ENCODE data around the gene ZNRF3.

Gene ZNRF3

DNA sequence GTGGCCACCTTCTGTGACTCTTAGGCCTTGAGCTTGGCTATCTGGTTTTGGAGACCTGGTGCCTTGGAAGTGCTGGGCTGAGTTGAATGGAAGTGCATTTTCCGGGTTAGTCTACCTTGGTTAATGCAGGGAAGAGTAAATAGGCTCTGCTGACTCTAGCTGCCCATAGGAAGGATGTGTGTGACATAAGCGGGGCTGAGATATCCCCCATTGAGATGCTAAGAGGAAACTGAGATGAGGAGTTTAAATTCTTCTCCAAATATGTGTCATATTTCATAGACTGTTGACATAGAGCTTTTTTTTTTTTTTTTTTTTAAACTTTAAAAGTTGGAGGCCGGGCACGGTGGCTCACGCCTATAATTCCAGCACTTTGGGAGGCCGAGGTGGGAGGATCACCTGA is 30.8 kb downstream of the ZNRF3 start:
- Histone ChIP-seq H3K36me3 (ENCODE audit: control insufficient read depth, insufficient read depth, low read length) (no peaks in the 10 kb centered on the region), H3K4me1 (ENCODE audit: control insufficient read depth, insufficient read depth, low read length) (peaks cover 49% of the 10 kb centered on the region), H3K9ac (ENCODE audit: low read length) (no peak overlapping the region), H3K27ac (ENCODE audit: low read depth, low read length) (no peak overlapping the region), H3K4me3 (ENCODE audit: low read length) (no peak overlapping the region), H3K27me3 (ENCODE audit: control insufficient read depth, insufficient read depth, low read length) (no peaks in the 10 kb centered on the region)

DNA sequence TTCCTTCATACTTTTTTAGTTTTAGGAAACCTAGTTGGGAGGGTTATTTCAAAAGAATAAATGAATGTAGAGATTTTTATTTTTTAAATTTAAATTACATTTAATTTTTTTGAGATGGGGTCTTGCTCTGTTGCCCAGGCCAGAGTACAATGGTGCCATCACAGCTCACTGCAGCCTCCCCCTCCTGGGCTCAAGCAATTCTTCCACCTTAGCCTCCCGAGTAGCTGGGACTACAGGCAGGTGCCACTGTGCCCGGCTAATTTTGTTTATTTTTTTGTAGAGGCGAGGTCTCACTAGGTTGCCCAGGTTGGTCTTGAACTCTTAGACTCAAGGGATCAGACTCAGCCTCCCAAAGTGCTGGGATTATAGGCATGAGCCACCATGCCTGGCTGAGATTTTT is 32.6 kb downstream of the ZNRF3 start:
- H3K4me1 ChIP-seq (ENCODE audit: control insufficient read depth, insufficient read depth, low read length): peaks cover 50% of the 10 kb centered on the region
- H3K9ac ChIP-seq (ENCODE audit: low read length): no peak overlapping the region
- no peaks in the 10 kb centered on the region for H3K27me3 ChIP-seq (ENCODE audit: control insufficient read depth, insufficient read depth, low read length)
- H3K27ac ChIP-seq (ENCODE audit: low read depth, low read length): no peak overlapping the region
- H3K4me3 ChIP-seq (ENCODE audit: low read length): no peak overlapping the region
- no peaks in the 10 kb centered on the region for H3K36me3 ChIP-seq (ENCODE audit: control insufficient read depth, insufficient read depth, low read length)

DNA sequence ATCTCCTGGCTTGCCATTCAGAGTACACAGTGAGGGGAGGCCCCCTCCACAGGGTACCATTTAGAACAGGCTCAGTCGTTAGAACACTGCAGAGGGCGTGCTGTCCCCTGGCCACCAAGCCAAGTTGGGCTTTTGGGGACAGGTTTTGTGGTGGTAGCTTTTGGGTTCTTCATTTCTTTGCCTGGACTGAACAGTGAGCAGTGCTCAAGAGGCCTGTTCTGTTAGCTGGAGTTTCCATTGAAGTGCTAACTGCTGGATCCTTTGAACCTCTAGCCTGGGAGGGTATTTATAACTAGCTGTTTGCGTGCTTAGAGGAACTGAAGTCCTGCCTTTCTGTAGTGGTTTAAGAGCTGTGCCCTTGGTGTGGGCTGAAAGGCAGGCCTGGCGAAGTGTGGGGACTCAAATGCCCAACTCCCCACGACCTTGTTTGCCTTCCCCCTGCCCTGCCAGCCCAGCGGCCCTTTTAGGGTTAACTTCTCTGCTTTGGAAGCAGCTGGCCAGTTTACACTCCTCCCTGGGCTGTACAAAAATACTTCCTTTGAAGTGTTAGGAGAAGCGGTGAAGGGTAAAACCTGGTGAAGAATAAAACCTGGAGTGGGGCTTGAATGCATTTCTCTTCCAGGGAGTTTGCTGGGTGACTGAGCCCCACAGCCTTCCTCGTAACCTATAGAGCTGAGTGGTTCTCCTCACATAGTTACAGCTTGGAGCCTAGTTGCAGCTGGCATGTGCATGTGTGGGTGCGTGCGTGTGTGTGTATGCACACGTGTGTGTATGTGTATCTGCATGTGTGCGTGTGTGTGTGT is 34.6 kb downstream of the ZNRF3 start:
- Histone ChIP-seq H3K4me1 (ENCODE audit: control insufficient read depth, insufficient read depth, low read length) (peaks cover 35% of the 10 kb centered on the region), H3K27me3 (ENCODE audit: control insufficient read depth, insufficient read depth, low read length) (no peaks in the 10 kb centered on the region), H3K27ac (ENCODE audit: low read depth, low read length) (peak overlapping the region; percentile 78), H3K4me3 (ENCODE audit: low read length) (peak overlapping the region; percentile 18), H3K9ac (ENCODE audit: low read length) (no peak overlapping the region), H3K36me3 (ENCODE audit: control insufficient read depth, insufficient read depth, low read length) (no peaks in the 10 kb centered on the region)

DNA sequence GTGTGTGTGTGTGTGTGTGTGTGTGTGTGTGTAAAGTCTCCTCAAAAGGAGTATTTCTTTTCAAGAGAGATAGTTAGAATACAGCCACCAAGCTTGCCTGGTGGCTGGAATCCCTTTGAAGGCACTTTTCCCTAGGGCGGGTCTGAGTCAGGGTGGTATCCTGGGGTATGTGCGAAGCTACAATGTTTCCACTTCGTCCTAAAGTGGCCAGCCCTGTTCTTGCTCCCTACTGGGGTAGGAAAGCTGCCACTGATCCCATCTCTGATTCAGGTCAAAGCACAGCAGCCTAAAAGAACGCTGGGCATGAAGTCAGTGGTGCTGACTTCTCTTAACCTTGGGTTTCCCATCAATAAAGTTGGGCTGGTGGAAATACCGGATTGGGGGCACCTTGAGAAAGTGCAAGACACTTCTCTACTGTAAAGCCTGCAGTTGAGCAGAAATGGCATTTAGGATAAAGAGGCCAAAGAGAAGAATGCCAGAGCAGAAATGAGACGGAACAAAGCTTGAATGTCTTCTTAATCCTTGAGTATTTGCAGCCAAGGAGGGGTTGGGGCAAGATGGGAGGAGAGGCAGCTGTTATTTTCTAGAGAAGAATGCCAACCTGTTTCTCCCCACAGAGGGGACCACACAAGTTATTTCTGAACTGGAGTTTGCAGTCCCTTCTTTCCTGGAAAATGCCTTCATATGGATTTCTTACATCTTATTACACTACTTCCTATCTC is 35.3 kb downstream of the ZNRF3 start:
- Histone ChIP-seq H3K4me3 (ENCODE audit: low read length) (no peak overlapping the region), H3K36me3 (ENCODE audit: control insufficient read depth, insufficient read depth, low read length) (no peaks in the 10 kb centered on the region), H3K9ac (ENCODE audit: low read length) (no peak overlapping the region), H3K27ac (ENCODE audit: low read depth, low read length) (peak overlapping the region; percentile 78), H3K27me3 (ENCODE audit: control insufficient read depth, insufficient read depth, low read length) (no peaks in the 10 kb centered on the region), H3K4me1 (ENCODE audit: control insufficient read depth, insufficient read depth, low read length) (peaks cover 31% of the 10 kb centered on the region)

DNA sequence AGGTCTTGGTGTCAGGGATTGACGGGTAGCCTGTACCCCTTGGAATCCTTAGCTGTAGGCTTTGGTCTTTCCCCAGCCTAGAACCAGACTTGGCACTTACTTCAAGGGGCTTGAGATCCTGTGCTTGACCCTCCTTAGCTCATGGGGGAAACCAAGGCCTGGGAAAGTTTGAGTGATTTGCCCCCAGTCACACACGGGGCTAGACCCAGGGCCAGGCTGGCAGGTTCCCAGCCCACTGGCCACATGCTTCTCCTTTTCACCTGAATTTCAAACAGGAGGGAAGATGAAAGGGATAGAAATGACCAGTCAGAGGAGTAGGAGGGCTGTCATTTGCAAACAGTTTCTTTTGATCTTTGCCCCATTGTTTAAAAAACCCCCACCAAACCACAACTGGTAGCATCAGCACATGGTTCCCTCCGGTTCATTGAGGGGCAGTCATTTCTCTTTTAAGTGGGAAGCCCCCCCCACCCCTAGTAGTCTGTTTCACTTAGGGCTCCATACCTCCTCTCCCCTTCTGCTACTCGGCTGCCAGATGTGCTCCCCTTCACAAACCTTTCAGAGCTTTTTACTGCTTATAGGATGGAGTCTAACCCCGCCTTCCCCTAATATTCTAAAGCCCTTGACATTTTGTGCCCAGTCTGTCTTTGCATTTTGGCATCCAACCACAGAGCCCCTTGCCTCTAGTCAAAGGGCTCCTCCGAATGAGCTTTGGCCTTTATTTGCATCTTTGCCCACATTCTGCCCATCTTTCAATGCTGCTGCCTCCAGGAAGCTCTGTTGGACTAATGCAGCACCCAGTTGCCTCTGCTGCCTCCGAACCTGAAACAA is 37.6 kb downstream of the ZNRF3 start:
- H3K9ac ChIP-seq (ENCODE audit: low read length): no peak overlapping the region
- H3K27ac ChIP-seq (ENCODE audit: low read depth, low read length): no peak overlapping the region
- no peaks in the 10 kb centered on the region for H3K27me3 ChIP-seq (ENCODE audit: control insufficient read depth, insufficient read depth, low read length)
- no peak overlapping the region for H3K4me3 ChIP-seq (ENCODE audit: low read length)
- H3K36me3 ChIP-seq (ENCODE audit: control insufficient read depth, insufficient read depth, low read length): no peaks in the 10 kb centered on the region
- peaks cover 31% of the 10 kb centered on the region for H3K4me1 ChIP-seq (ENCODE audit: control insufficient read depth, insufficient read depth, low read length)

DNA sequence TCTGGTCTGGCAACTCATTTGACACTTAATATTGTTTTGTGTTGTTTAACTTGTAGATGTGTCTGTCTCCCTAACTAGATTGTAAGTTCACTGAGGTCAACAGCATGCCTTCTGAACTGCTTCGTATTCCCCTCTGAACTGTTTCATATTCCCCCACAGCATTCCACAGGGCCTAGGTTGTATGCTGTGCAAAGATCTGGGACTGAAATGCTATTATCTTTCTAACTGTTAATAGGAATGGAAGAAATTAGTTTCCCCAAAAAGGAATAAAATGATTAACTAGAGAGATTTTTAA is 38.2 kb downstream of the ZNRF3 start:
- no peak overlapping the region for H3K4me3 ChIP-seq (ENCODE audit: low read length)
- no peak overlapping the region for H3K27ac ChIP-seq (ENCODE audit: low read depth, low read length)
- H3K27me3 ChIP-seq (ENCODE audit: control insufficient read depth, insufficient read depth, low read length): no peaks in the 10 kb centered on the region
- H3K36me3 ChIP-seq (ENCODE audit: control insufficient read depth, insufficient read depth, low read length): no peaks in the 10 kb centered on the region
- H3K4me1 ChIP-seq (ENCODE audit: control insufficient read depth, insufficient read depth, low read length): peaks cover 26% of the 10 kb centered on the region
- H3K9ac ChIP-seq (ENCODE audit: low read length): no peak overlapping the region

DNA sequence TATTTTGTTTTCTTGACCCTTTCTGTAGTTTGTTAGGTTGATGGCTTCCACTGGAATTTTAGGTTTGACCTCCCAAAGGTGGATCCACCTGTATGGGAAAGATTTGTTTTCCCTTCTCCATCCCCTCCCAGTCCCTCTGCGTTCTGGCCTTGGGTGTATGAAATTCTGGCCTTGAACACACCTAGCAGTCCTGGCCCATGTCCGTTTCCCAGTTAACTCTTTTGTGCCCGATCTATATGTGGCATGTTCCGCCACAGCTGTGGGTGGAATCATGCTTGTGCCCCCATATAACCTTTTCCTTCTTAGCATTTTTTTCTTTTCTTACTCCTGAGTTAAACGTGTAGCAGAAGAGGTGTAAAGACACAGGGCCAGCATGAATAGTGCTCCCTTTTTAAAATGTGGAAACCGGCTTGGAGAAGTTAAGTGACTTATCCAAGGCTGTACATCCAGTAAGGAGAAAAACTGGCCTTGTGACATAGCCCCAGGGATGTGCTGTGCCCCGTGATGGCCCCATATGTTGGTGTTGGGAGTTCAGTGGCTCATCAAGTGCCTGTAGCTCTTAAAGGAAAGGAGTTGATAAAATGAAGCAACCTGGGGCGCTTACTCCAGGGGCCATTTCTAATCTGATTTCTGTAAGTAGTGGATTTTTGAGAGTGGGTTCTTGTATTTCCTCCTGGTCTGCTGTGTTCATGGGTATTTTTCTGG is 39.3 kb downstream of the ZNRF3 start:
- Histone ChIP-seq H3K4me3 (ENCODE audit: low read length) (no peak overlapping the region), H3K36me3 (ENCODE audit: control insufficient read depth, insufficient read depth, low read length) (no peaks in the 10 kb centered on the region), H3K27me3 (ENCODE audit: control insufficient read depth, insufficient read depth, low read length) (no peaks in the 10 kb centered on the region), H3K9ac (ENCODE audit: low read length) (no peak overlapping the region), H3K27ac (ENCODE audit: low read depth, low read length) (no peak overlapping the region), H3K4me1 (ENCODE audit: control insufficient read depth, insufficient read depth, low read length) (peaks cover 14% of the 10 kb centered on the region)

DNA sequence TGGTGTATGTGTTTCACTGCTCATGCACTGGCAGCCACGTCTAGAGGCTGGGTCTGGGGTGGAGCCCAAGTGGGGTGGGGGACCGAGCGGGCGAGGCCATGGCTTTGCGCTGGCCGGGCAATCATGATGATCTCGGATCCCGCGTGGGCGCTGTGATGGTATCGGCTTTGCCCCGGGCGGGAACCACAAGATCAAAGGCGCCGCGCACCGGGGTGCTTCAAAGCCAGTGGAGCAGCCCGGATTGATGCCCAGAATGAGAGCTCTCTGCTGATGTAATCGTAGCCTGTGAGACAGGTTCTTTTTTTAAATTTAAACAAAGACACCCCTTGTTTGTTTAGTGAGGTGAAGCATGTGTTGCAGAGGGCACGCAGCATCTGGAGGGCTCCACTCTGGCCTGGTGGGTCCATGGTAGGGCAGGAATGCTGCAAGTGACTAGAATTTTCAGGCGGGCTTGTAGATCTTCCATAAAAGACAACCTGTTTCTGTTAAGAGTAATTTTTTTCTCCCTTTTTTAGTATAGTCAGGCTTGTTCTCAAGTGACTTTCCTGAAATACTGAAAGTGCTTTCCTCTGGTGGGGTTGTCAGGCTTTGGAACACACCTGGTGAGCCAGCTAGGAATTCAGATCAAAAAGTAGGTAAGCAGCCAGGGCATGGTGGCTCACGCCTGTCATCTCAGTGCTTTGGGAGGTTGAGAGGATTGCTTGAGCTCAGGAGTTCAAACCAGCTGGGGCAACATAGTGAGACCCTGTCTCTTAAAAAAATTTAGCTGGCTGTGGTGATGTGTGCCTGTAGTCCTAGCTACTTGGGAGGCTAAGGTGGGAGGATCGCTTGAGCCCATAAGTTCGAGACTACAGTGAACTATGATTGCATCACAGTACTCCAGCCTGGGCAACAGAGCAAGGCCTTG is 40.7 kb downstream of the ZNRF3 start:
- H3K4me3 ChIP-seq (ENCODE audit: low read length): no peak overlapping the region
- no peaks in the 10 kb centered on the region for H3K36me3 ChIP-seq (ENCODE audit: control insufficient read depth, insufficient read depth, low read length)
- peaks cover 2% of the 10 kb centered on the region for H3K4me1 ChIP-seq (ENCODE audit: control insufficient read depth, insufficient read depth, low read length)
- H3K9ac ChIP-seq (ENCODE audit: low read length): no peak overlapping the region
- H3K27me3 ChIP-seq (ENCODE audit: control insufficient read depth, insufficient read depth, low read length): no peaks in the 10 kb centered on the region
- no peak overlapping the region for H3K27ac ChIP-seq (ENCODE audit: low read depth, low read length)

DNA sequence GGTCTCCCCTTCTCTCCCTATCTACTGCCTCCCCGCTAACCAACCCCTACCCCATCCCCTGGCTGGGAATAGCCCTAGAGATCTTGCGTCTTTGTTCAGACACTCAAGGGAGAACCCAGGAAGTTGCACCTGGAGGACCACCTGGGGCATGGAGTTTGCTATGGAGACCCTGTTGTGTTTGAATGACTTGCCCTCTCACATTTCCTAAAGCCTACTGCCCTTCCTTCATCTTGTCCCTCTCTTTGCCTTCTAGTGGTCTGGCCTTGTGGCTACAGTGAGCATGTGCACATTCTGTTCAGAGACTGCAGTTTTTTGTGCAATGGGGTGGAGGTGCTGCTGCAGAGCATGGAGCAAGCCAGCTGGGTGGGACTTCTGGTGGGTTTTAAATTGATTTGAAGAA is 42.5 kb downstream of the ZNRF3 start:
- no peaks in the 10 kb centered on the region for H3K27me3 ChIP-seq (ENCODE audit: control insufficient read depth, insufficient read depth, low read length)
- H3K9ac ChIP-seq (ENCODE audit: low read length): no peak overlapping the region
- no peaks in the 10 kb centered on the region for H3K4me1 ChIP-seq (ENCODE audit: control insufficient read depth, insufficient read depth, low read length)
- no peak overlapping the region for H3K4me3 ChIP-seq (ENCODE audit: low read length)
- H3K36me3 ChIP-seq (ENCODE audit: control insufficient read depth, insufficient read depth, low read length): no peaks in the 10 kb centered on the region
- no peak overlapping the region for H3K27ac ChIP-seq (ENCODE audit: low read depth, low read length)

DNA sequence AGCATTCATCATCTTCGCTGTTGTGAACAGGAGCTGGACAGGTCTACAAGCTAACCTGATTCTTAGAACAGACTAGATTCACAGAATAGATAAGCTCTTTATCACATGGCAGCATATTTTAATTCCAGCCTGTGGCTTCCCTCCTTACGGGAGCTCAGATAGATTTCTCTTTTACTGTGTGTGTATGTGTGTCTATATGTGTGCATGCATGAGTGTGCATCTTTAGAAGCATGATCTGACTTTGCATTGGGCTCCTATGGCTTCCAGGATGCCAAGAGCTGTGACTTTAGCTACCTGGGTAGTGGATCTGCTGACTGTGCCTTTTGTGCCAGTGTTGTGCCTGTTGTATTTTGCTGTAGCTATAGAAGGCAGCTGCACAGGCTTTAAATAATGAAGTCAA is 44.3 kb downstream of the ZNRF3 start:
- Histone ChIP-seq H3K9ac (ENCODE audit: low read length) (no peak overlapping the region), H3K4me1 (ENCODE audit: control insufficient read depth, insufficient read depth, low read length) (no peaks in the 10 kb centered on the region), H3K4me3 (ENCODE audit: low read length) (no peak overlapping the region), H3K27me3 (ENCODE audit: control insufficient read depth, insufficient read depth, low read length) (no peaks in the 10 kb centered on the region), H3K27ac (ENCODE audit: low read depth, low read length) (no peak overlapping the region), H3K36me3 (ENCODE audit: control insufficient read depth, insufficient read depth, low read length) (no peaks in the 10 kb centered on the region)

DNA sequence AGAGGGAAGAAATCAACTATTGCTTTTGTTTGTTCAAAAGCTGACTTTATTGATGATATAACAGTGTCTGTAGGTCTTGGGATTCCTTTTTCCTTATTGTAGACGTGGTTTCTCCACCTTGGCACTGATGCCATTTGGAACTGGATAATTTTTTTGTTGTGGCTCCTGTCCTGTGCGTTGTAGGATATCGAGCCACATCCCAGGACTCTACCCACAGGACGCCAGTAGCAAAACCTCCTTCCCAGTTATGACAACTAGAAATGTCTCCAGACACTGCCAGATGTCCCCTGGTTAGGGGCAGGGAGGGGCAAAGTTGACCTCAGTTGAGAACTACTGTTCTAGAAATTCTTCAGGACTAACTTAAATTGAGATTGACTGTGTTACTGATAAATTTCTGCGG is 45.8 kb downstream of the ZNRF3 start:
- Histone ChIP-seq H3K9ac (ENCODE audit: low read length) (no peak overlapping the region), H3K27ac (ENCODE audit: low read depth, low read length) (no peak overlapping the region), H3K36me3 (ENCODE audit: control insufficient read depth, insufficient read depth, low read length) (no peaks in the 10 kb centered on the region)

More for the DNA sequence above, 45.8 kb downstream of the ZNRF3 start:
- H3K4me3 ChIP-seq (ENCODE audit: low read length): no peak overlapping the region
- no peaks in the 10 kb centered on the region for H3K27me3 ChIP-seq (ENCODE audit: control insufficient read depth, insufficient read depth, low read length)
- no peaks in the 10 kb centered on the region for H3K4me1 ChIP-seq (ENCODE audit: control insufficient read depth, insufficient read depth, low read length)
